ENCODE measurements around the gene ATG2A. TPM values are rescaled to one million over a fixed set of nuclear protein-coding genes. Genes with fewer than 3 reads are reported as not detected.

Gene ATG2A
- total RNA-seq, 1 donor from 2014 or later = 39.3 TPM

GRCh38 chr11:64902102-64902900 lies 14.7 kb downstream of the ATG2A start:
- DNase-seq (ENCODE audit: low spot score) = no peak

- DNase-seq (ENCODE audit: low spot score) = no peak
Observed at GRCh38 chr11:64900774-64901173, 16.2 kb downstream of the ATG2A start.

GRCh38 chr11:64900263-64900678 lies 16.7 kb downstream of the ATG2A start:
- no peak for DNase-seq (ENCODE audit: low spot score)

- no peak for DNase-seq (ENCODE audit: low spot score)
Observed at GRCh38 chr11:64898541-64898940, 18.5 kb downstream of the ATG2A start.

- no peak for DNase-seq (ENCODE audit: low spot score)
Observed at GRCh38 chr11:64898076-64898445, 18.9 kb downstream of the ATG2A start.

GRCh38 chr11:64897381-64898075 lies 19.5 kb downstream of the ATG2A start:
- no peak for DNase-seq (ENCODE audit: low spot score)

- DNase-seq (ENCODE audit: low spot score) = no peak
Observed at GRCh38 chr11:64896448-64897022, 20.5 kb downstream of the ATG2A start.

GRCh38 chr11:64894812-64895452 lies 22.1 kb downstream of the ATG2A start:
- no peak for DNase-seq (ENCODE audit: low spot score)

- peak; percentile 83 for DNase-seq (ENCODE audit: low spot score)
Observed at GRCh38 chr11:64894070-64894811, 22.8 kb downstream of the ATG2A start.

GRCh38 chr11:64893194-64894069 lies 23.6 kb downstream of the ATG2A start:
- DNase-seq (ENCODE audit: low spot score) = peak; percentile 88

GRCh38 chr11:64892838-64893193 lies 24.2 kb downstream of the ATG2A start:
- no peak for DNase-seq (ENCODE audit: low spot score)

- no peak for DNase-seq (ENCODE audit: low spot score)
Observed at GRCh38 chr11:64892411-64892831, 24.6 kb downstream of the ATG2A start.

GRCh38 chr11:64891880-64892279 lies 25.1 kb downstream of the ATG2A start:
- no peak for DNase-seq (ENCODE audit: low spot score)

GRCh38 chr11:64891215-64891848 lies 25.7 kb downstream of the ATG2A start:
- no peak for DNase-seq (ENCODE audit: low spot score)

GRCh38 chr11:64890522-64890939 lies 26.5 kb downstream of the ATG2A start:
- no peak for DNase-seq (ENCODE audit: low spot score)

- DNase-seq (ENCODE audit: low spot score) = peak; percentile 77
Observed at GRCh38 chr11:64888729-64889511, 28.1 kb downstream of the ATG2A start.

- DNase-seq (ENCODE audit: low spot score) = no peak
Observed at GRCh38 chr11:64888406-64888728, 28.6 kb downstream of the ATG2A start.

- DNase-seq (ENCODE audit: low spot score) = peak; percentile 80
Observed at GRCh38 chr11:64887757-64888405, 29.1 kb downstream of the ATG2A start.

GRCh38 chr11:64887234-64887756 lies 29.7 kb downstream of the ATG2A start:
- no peak for DNase-seq (ENCODE audit: low spot score)
